ENCODE results near the gene SORCS2.

GRCh38 chr4:7185487-7186030 lies 6.8 kb upstream of the SORCS2 start:
- TF ChIP-seq CTCF (IDR thresholded peaks at IDR 0.05) (no peak), POLR2A (IDR thresholded peaks at IDR 0.05) (no peak)

Data from esophagus squamous epithelium (tissue), 4 donors.